Choroid plexus epithelial cell (primary cell): ENCODE measurements around the gene NXPE3.

Experiments used
- DNase-seq: peaks from one replicate; pipeline ENCODE4 v3.0.0-alpha.2; 2010; ENCODE audit warnings: low read depth
- H3K4me3 ChIP-seq: 2 replicates; pipeline ENCODE4 v1.5.1; 2011; ENCODE audit warnings: low read depth, mild to moderate bottlenecking, control low read depth, low read length, moderate library complexity
- TF ChIP-seq, protein P1 (sequence below): conservative IDR thresholded peaks from 2 replicates; pipeline ENCODE4 v1.5.1; 2011; ENCODE audit warnings: low read depth, mild to moderate bottlenecking, control low read depth, inconsistent platforms, low read length, moderate library complexity

The NXPE3 gene

DNA sequence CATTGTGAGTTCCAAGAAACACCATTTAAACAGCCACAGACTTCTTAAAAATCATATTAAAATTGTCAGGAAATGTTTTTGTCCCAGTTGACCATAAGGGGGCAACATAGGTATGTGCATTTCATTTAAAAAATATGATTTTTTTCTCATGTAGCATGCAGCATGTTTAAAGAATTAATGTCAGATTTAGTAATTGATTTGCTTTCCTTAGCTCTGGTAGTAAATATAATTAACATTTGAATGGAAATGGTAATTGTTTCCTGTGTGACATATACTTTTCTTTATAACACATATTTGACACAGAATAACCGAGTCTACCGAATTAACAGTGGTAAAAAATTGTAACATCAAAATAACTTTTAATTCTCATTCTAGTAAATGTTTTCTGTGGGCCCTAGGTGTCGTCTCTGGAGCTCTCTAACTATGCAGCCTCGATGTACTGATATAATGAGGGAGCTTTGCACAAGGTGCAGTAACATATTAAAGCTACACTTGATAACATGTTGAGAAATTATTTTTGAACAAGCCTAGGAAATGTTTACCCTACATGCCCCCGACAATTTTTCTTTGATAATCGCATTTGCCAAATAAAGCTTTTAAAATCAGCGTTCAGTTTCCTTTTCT, 34.9 kb downstream of the NXPE3 start:
- peak; percentile 65 for DNase-seq
- TF ChIP-seq, protein P1, sequence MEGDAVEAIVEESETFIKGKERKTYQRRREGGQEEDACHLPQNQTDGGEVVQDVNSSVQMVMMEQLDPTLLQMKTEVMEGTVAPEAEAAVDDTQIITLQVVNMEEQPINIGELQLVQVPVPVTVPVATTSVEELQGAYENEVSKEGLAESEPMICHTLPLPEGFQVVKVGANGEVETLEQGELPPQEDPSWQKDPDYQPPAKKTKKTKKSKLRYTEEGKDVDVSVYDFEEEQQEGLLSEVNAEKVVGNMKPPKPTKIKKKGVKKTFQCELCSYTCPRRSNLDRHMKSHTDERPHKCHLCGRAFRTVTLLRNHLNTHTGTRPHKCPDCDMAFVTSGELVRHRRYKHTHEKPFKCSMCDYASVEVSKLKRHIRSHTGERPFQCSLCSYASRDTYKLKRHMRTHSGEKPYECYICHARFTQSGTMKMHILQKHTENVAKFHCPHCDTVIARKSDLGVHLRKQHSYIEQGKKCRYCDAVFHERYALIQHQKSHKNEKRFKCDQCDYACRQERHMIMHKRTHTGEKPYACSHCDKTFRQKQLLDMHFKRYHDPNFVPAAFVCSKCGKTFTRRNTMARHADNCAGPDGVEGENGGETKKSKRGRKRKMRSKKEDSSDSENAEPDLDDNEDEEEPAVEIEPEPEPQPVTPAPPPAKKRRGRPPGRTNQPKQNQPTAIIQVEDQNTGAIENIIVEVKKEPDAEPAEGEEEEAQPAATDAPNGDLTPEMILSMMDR = peak; percentile 55

DNA sequence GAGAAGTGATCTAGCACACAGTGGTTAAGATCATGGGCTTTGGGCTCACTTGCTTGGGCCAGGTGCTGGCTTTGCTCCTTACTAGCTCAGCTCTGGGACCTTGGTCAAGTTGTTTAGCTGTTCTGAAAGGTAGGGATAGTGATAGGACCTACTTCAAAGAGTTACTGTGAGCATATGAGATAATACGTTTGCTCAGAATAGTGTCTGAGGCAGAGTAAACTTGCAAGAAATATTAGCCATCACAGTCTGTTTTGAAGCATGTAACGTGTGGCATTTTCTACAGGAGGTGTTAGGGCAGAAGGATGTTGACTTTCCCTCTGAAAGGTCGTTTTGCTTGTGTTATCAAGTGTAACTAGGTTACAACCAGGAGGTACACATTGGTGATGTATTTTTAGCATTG, 35.8 kb downstream of the NXPE3 start:
- TF ChIP-seq, protein P1 = no peak
- H3K4me3 ChIP-seq = no peak overlapping the region
- DNase-seq = no peak

More for the DNA sequence above, 34.9 kb downstream of the NXPE3 start:
- no peak overlapping the region for H3K4me3 ChIP-seq

DNA sequence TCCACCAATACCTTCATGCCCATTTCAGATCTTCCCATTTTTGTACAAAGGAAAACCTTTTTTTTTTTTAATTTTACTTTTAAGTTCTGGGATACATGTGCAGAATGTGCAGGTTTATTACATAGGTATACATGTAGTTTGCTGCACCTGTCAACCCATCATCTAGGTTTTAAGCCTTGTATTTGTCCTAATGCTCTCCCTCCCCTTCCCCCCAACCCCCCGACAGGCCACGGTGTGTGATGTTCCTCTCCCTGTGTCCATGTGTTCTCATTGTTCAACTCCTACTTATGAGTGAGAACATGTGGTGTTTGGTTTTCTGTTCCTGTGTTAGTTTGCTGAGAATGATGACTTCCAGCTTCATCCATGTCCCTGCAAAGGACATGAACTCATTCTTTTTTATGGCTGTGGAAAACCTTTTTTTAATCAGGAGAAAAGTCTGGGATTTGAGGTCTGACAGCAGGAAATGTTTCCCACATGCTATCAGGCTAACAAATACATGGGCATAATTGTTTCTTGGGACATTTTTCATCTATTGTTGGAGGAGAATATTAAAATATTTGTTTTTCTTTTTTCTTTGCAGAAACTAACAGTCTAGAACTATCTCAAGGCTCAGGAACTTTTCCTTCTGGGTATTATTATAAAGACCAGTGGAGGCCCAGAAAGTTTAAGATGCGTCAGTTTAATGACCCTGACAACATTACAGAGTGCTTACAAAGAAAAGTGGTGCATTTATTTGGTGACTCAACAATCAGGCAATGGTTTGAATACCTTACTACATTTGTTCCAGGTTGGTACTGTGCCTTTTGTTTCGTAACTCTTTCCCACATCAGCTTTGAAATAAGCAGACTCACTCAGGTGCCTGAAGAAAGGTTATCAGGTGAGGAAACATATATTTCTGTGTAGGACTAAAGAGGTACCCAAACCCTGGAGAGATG, 37.5 kb downstream of the NXPE3 start:
- TF ChIP-seq, protein P1 = no peak
- no peak for DNase-seq

DNA sequence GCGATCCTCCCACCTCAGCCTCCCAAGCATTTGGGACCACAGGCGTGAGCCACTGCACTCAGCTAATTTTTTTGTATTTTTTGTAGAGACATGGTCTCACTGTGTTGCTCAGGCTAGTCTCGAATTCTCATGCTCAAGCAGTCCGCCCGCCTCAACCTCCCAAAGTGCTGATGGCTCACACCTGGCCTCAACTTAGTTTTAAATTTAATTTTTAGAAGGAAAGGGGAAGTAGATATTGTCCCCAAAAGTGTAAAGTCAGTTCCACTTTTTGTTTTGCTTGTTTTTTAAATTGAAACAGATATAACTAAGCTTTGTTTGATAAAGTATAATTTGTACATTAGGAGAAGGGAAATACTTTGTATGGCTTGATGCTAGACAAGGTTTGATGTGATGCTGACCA, 39.0 kb downstream of the NXPE3 start:
- H3K4me3 ChIP-seq = no peak overlapping the region
- TF ChIP-seq, protein P1 = no peak
- no peak for DNase-seq

More for the DNA sequence above, 37.5 kb downstream of the NXPE3 start:
- H3K4me3 ChIP-seq = no peak overlapping the region

DNA sequence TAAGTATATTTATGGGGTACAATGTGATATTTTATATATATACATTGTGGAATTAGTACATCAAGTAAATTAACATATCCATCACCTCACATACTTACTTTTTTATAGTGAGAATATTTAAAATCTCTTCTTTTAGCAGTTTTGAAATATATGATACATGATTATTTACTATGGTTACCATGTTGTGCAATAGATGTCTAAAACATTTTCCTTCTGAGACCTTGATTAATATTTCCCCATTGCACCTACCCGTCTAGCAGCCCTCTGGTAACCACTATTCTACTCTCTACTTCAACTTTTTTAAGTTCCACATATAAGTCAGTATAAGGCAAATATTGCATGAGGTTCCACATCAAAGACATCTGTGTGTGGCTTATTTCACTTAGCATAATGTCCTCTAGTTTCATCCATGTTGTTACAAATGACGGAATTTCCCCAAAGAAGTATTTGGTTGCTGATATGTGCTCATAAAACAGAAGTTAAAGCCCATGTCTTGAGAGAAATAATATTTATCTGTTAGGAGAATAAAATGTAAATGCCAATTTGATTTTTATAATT, 40.7 kb downstream of the NXPE3 start:
- no peak for DNase-seq

DNA sequence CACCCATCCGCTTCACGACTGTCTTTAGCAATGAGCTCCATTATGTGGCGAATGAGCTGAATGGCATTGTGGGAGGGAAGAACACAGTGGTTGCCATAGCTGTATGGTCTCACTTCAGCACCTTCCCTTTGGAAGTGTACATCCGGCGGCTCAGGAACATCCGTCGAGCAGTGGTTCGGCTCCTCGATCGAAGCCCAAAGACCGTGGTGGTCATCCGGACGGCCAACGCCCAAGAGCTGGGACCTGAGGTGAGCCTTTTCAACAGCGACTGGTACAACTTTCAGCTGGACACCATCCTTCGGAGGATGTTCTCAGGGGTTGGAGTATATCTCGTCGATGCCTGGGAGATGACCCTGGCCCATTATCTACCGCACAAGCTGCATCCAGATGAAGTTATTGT, 42.5 kb downstream of the NXPE3 start:
- no peak overlapping the region for H3K4me3 ChIP-seq
- TF ChIP-seq, protein P1 = no peak
- DNase-seq = no peak

More for the DNA sequence above, 40.7 kb downstream of the NXPE3 start:
- H3K4me3 ChIP-seq = no peak overlapping the region
- TF ChIP-seq, protein P1 = no peak
